A673 (cell line): ENCODE data around the gene DHCR24. TPM values are rescaled to one million over a fixed set of nuclear protein-coding genes. Genes with fewer than 3 reads are reported as not detected.
"Not testable (repeated sequence)": the region's sequence is repeated elsewhere in the genome, so short reads cannot be mapped to it uniquely, and the experiment has no call there.

Experiments
- BruUV-seq: library from RNA; stranded (reverse); fragments of 400-500 nt; replicated peaks from 2 replicates; lab custom pipeline; 2021; lab: Mats Ljungman, UMichigan
- CTCF ChIA-PET: fragments of 300-600 bp; sonication (Branson Sonifier 250); formaldehyde crosslinking; loops from one replicate; lab custom pipeline; 2022; ENCODE audit warnings: antibody characterized with exemption; lab: Charles Lee
- POLR2A ChIA-PET: fragments of 300-600 bp; sonication (Branson Sonifier 250); formaldehyde crosslinking; loops from one replicate; lab custom pipeline; 2022; ENCODE audit warnings: antibody characterized with exemption; ENCODE audit not compliant: low non-redundant PET; lab: Charles Lee
- DNase-seq: peaks from one replicate; pipeline ENCODE4 v3.0.0-alpha.2; 2015; ENCODE audit warnings: low spot score
- H3K27ac ChIP-seq: fragments of 200-600 bp; sonication (generic); 2 replicates; pipeline ENCODE4 v1.5.1; 2016; ENCODE audit warnings: mixed run types, low read depth, mild to moderate bottlenecking, mixed read lengths, antibody characterized with exemption, low read length; ENCODE audit not compliant: poor library complexity, severe bottlenecking
- H3K27me3 ChIP-seq: fragments of 200-600 bp; sonication (generic); replicated peaks from 2 replicates; pipeline ENCODE4 v1.6.1; 2017; ENCODE audit warnings: mixed run types, low read depth, mild to moderate bottlenecking, mixed read lengths, antibody characterized with exemption, low read length; ENCODE audit not compliant: insufficient read depth, poor library complexity
- H3K36me3 ChIP-seq: fragments of 200-600 bp; sonication (generic); 2 replicates; pipeline ENCODE4 v1.6.1; 2016; ENCODE audit warnings: mixed run types, mild to moderate bottlenecking, mixed read lengths, antibody characterized with exemption, low read length; ENCODE audit not compliant: insufficient read depth, poor library complexity, severe bottlenecking
- H3K4me1 ChIP-seq: fragments of 200-600 bp; sonication (generic); 2 replicates; pipeline ENCODE4 v1.6.1; 2017; ENCODE audit warnings: mixed run types, mild to moderate bottlenecking, mixed read lengths, antibody characterized with exemption, low read length; ENCODE audit not compliant: insufficient read depth, poor library complexity, severe bottlenecking
- H3K4me3 ChIP-seq: fragments of 200-600 bp; sonication (generic); 2 replicates; pipeline ENCODE4 v1.5.1; 2016; ENCODE audit warnings: low read depth, mixed run types, mild to moderate bottlenecking, mixed read lengths, low read length; ENCODE audit not compliant: poor library complexity, severe bottlenecking
- H3K9me3 ChIP-seq: fragments of 200-600 bp; sonication (generic); 2 replicates; pipeline ENCODE4 v1.6.1; 2016; ENCODE audit warnings: mixed run types, low read depth, mild to moderate bottlenecking, mixed read lengths, antibody characterized with exemption, low read length; ENCODE audit not compliant: poor library complexity, severe bottlenecking
- EZH2 ChIP-seq: fragments of 200-600 bp; sonication (generic); IDR thresholded peaks from 2 replicates; pipeline ENCODE4 v1.6.1; 2017; ENCODE audit warnings: borderline replicate concordance, low read depth, mild to moderate bottlenecking, mixed read lengths, antibody characterized with exemption, low read length; ENCODE audit not compliant: poor library complexity, severe bottlenecking
- intact Hi-C: fragments of 100-400 bp; cut with micrococcal nuclease; formaldehyde crosslinking; loops from one replicate; pipeline ENCODE4 v1.10.0; 2022; ENCODE audit not compliant: unreplicated experiment
- total RNA-seq: library from RNA; stranded (reverse); gene quantifications from 2 replicates; pipeline ENCODE4 v1.2.3, GENCODE V29; 2021
- TF ChIP-seq, protein P1 (sequence below): fragments of 300-800, 200-600 bp; sonication (generic); conservative IDR thresholded peaks from 2 replicates; pipeline ENCODE4 v1.5.1; 2017; ENCODE audit warnings: low read depth, mild to moderate bottlenecking, antibody characterized with exemption, low read length, moderate library complexity, mixed read lengths

The DHCR24 gene
- total RNA-seq, 1 experiment from 2014 or later = 273 TPM

DNA sequence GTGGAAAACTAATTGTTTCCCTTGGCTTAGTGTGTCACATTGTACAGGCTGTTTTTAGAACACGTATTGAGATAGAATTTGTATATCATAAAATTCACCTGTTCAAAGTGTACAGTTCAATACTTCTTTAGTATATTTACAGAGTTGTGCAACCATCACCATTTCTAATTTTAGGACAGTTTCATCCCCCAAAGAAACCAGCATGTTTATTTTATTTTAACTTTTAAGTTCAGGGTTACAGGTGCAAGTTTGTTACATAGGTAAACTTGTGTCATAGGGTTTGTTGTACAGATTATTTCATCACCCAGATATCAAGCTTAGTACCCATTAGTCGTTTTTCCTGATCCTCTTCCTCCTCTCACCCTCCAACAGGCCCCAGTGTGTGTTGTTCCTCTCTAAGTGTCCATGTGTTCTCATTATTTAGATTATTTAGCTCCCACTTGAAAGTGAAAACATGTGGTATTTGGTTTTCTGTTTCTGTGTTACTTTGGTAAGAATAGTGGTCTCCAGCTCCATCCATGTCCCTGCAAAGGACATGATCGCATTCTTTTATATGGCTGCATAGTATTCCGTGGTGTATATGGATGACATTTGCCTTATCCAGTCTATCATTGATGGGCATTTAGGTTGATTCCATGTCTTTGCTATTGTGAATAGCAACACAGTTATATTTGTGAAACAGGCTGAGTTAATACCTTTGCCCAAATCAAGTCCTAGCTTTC lies 35.2 kb upstream of the DHCR24 start:
- peaks cover 5% of the 10 kb centered on the region for H3K4me1 ChIP-seq
- no peak overlapping the region for H3K27ac ChIP-seq
- H3K27me3 ChIP-seq = no peaks in the 10 kb centered on the region
- CTCF ChIA-PET = no interaction called here
- TF ChIP-seq, protein P1, sequence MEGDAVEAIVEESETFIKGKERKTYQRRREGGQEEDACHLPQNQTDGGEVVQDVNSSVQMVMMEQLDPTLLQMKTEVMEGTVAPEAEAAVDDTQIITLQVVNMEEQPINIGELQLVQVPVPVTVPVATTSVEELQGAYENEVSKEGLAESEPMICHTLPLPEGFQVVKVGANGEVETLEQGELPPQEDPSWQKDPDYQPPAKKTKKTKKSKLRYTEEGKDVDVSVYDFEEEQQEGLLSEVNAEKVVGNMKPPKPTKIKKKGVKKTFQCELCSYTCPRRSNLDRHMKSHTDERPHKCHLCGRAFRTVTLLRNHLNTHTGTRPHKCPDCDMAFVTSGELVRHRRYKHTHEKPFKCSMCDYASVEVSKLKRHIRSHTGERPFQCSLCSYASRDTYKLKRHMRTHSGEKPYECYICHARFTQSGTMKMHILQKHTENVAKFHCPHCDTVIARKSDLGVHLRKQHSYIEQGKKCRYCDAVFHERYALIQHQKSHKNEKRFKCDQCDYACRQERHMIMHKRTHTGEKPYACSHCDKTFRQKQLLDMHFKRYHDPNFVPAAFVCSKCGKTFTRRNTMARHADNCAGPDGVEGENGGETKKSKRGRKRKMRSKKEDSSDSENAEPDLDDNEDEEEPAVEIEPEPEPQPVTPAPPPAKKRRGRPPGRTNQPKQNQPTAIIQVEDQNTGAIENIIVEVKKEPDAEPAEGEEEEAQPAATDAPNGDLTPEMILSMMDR = no peak
- no peak for TF ChIP-seq EZH2
- no peaks in the 10 kb centered on the region for H3K9me3 ChIP-seq
- BruUV-seq = no TSS peak
- intact Hi-C loops = no loop called here
- POLR2A ChIA-PET = no interaction called here
- no peak overlapping the region for H3K4me3 ChIP-seq
- no peaks in the 10 kb centered on the region for H3K36me3 ChIP-seq
- DNase-seq = no peak

DNA sequence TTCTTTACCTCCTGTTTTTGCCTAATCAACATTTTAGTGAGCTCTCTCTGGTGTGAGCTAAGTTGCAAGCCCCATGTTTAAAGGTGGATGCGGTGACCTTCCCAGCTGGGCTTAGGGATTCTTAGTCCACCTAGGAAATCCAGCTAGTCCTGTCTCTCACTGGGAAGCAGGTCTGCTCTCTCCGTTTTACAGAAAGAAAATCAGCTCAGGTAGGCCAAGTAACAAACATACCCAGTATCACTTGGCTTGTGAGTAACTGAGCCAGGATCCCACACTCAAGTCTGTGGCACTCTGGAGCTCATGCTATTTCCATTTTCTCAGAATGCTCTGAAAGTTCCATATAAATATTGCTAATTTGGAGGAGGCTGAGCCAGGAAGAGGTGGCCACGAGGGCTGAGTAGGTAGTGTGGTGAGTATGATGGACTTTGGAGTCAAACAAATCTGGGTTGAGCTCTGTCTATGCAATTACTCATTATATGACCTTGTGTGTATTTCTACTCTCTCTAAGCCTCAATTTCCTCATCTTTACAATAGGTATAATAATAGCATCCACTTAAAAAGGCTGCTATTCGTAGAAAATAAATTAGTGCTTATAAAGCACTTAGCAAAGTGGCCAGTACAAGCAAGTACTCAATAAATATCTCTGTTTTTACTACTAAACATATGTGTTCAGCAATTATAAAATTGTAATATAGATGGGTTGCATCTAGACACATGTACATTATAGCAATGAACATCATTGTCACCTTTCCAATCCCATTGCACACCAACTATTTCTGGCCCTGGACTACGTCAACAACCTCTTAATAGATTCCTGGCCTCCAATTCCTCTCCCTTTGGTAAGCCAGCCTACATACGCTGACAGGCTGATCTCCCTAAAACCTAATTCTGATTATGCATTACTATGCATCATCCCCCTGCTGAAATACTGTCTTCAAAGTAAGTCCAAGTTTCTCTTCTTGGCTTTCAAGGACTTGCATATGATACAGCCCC lies 32.7 kb upstream of the DHCR24 start:
- Histone ChIP-seq H3K4me1 (no peaks in the 10 kb centered on the region), H3K9me3 (no peaks in the 10 kb centered on the region), H3K36me3 (no peaks in the 10 kb centered on the region), H3K27ac (no peak overlapping the region), H3K27me3 (no peaks in the 10 kb centered on the region), H3K4me3 (no peak overlapping the region)
- ChIA-PET CTCF (no interaction called here), POLR2A (no interaction called here)
- BruUV-seq = no TSS peak
- TF ChIP-seq, protein P1 = no peak
- TF ChIP-seq EZH2 = no peak
- intact Hi-C loops = no loop called here
- DNase-seq = no peak

DNA sequence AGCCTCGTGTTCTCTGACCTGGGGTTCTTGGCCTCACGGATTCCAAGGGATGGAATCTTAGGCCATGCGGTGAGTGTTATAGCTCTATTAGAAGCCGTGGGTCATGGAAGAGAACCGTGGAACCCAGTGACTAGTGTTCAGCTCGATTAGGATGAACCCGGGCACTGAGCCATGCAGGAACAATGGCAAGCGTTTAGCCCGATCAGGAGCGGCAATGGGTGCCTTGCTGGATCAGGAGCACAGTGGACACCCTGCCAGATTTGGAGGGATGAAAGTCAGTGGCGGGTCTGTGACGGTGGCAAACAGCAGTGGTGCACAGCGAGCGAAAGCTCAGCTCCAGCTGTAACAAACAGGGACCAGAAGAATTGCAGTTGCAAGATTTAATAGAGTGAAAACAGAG lies 24.1 kb upstream of the DHCR24 start:
- CTCF ChIA-PET, H3K4me3 ChIP-seq, BruUV-seq, intact Hi-C loops, H3K4me1 ChIP-seq, H3K9me3 ChIP-seq, POLR2A ChIA-PET, H3K27me3 ChIP-seq, DNase-seq, H3K27ac ChIP-seq, H3K36me3 ChIP-seq: not testable (repeated sequence)
